Measurements from ENCODE around the gene AIFM2.
"Not testable (repeated sequence)": the region's sequence is repeated elsewhere in the genome, so short reads cannot be mapped to it uniquely, and the experiment has no call there.

AIFM2 gene

DNA sequence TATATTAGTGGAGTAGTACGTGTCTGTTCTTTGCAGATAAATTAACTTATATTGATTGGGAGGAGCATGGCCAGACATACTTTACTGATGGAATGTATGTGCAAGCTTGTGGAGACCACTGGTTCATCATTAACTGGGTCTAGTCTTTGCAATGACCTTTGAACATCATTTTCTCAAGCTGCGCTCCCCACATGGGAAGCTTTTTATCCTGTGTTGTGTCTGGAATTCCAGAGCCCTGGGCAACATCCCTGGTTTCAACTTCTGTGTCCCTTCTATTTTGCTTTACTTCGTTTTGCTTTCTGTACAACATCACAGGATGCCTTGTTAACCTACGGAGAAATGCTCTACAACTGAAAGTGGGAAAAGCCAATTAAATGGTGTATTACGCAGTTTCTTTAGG, 41.7 kb downstream of the AIFM2 start:
- no peak for DNase-seq

DNA sequence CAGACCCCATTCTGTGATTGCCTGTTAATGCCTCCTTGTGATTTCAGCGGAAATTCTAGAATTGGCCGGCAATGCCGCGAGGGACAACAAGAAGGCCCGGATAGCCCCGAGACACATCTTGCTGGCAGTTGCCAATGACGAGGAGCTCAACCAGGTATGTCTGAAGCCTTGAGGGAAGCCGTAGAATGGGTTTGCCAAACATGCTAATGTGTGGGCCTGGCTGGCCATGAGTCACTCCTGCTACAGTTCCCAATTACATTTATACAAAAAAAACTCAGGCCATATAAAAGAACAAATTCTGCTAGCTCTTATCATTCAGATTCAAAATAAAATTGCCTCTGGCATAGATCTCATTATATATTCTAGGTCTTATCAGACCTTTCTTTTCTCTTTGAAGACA, 42.6 kb downstream of the AIFM2 start:
- DNase-seq, result no peak

- no peak for DNase-seq
Measured at GRCh38 chr10:70088308-70088698, 44.3 kb downstream of the AIFM2 start.

GRCh38 chr10:70087616-70088307, 44.9 kb downstream of the AIFM2 start:
- no peak for DNase-seq

DNA sequence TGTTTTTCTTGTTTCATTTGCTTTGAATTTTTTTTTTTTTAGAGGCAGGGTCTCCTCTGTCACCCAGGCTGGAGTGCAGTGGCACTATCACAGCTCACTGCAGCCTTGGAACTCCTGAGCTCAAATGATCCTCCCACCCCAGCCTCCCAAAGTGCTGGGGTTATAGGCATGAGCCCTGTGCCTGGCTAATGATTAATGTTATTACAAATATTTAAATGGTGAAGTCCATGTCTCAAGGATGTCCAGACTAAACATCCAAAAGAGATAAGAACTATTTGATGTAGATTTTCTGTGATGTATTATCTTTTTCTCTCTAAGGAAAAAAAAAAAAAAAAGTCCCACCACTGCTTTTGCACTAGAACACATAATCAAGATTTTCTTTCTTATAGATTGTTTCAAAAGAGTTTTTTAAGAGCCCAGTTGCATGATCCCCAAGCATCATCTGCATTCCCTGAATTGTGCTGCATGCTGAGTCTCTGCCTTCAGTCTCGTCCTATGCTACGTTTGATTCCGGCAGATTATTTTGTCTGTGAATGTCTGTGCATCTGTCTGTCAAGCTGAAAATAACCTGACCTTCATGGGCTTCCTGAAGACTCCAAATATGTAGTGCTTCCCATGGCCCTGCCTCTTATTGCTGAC, 46.5 kb downstream of the AIFM2 start:
- no peak for DNase-seq

DNA sequence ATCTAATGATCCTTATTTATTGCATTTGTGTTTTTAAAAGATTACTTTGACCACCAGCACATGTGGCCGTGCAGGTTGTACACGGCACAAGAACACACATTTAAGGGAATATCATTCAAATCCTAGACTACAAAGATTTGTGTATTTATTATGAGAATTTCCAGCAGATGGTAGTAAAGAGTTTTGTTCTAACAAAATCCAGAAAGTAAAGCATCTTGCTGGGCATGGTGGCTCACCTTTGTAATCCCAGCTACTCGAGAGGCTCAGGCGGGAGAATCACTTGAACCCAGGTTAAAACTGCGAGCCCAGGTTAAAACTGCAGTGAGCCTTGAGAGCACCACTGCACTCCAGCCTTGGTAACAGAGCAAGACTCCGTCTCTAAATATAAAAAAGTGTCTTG, 48.4 kb downstream of the AIFM2 start:
- DNase-seq, result no peak

- not testable (repeated sequence) for DNase-seq
Measured at GRCh38 chr10:70080789-70081188, 51.8 kb downstream of the AIFM2 start.

DNA sequence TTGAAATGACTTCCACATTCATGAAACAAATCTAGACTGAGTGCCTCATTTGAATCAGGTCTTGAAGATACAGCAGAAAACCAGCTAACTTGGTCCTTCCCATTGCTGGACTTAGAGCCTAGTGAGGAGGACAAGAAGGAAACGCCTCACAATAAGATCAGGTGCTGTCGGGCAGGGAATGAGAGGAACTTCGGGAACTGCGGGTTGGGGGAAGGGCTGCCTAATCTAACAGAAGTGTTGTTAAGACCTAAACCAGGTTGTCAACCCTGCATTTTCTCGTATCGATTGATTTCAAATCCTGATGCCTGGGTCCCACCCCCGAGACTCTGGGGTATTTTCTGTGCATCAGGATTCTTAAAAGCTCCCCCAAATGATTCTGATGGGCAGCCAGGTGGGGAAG, 53.7 kb downstream of the AIFM2 start:
- no peak for DNase-seq

DNA sequence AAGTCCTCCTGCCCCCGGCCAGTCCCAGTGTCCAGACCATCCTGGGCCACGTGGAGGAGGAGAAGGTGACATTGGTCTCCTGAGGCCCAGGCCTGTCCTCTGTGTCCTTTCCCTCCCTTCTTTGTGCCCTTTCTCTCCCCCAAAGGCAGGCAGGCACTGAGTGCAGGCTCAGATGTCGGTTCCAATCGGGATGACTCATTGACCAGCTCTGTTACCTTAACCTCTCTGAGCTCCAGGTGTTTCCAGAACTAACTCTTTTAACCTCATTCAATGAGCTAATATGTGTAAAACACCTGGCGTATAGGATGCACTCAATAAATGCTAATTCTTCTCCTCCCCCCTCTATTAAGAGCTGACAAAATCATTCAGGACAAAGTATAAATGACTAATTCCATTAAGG, 54.3 kb downstream of the AIFM2 start:
- no peak for DNase-seq

- no peak for DNase-seq
Measured at GRCh38 chr10:70074971-70075370, 57.7 kb downstream of the AIFM2 start.

DNA sequence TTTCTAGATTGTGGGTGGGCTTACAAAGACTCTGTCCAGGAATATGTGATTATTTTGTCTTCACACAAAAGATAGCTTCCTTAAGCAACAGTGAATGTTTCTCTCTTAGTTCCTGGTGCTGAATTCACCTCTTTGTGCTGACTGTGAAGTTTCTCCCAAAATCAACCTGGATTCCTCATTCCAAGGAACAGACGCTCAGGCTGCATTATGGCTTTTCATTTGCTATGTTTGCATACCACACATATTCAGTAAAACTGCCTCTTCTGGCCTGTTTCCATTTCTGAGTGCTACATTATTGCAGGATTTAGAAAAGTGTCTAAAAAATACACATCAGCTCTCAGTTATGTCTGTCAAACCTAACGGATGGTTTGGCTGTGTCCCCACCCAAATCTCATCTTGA, 58.5 kb downstream of the AIFM2 start:
- DNase-seq, result no peak

DNA sequence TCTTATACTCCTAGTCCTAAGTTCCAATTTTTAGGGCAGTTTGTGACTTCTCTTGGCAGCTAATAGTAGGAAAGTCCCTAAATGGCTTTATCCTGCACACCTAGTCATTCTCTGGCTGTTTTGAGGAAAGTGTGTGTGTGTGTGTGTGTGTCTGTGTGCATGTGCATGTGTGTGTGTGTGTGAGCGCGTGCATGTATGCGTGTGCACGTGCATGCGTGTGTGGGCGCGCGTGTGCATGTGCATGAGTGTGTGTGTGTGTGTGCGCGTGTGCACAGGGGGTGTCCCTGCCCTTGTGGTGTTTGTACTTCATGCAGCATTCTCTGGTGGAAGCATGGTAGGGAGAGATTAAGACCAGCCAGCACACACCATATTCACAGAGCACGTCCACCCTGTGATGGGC, 61.8 kb downstream of the AIFM2 start:
- no peak for DNase-seq

- no peak for DNase-seq
Measured at GRCh38 chr10:70069346-70069745, 63.3 kb downstream of the AIFM2 start.

DNA sequence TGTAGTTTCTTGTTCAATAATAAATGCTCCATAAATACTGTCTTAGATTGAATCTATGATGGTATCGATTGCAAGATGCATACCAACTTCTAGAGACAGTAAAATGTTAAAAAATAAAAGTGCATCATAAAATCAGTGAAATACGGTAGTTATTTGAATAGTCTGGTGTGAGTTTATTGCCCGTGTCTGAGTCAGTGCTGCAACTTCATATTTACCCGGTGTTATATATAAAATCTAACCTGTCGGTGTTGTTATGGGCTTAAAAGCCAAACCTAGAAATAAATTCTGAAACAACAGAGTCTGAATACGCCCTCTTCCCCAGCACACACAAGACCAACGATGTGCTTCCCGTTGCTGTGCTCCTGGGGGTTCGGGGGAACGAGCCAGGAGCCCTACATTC, 63.7 kb downstream of the AIFM2 start:
- DNase-seq, result no peak

- DNase-seq, result no peak
Measured at GRCh38 chr10:70067586-70067985, 65.0 kb downstream of the AIFM2 start.

DNA sequence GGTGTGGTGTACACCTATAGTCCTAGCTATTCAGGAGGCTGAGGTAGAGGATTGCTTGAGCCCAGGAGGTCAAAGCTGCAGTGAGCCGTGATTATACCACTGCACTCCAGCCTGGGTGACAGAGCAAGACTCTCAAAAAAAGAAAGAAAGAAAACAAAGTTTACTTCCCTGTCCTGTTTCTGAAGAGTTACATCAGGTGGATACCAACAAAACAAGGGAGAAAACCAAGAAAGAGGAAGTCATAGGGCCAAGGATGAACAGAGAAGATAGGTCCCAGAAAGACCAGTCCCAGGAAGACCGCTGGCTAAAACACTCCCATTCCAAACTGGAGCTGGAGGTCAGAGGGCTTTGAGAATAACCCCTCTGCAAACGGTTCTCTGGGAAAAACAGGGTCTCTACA, 66.4 kb downstream of the AIFM2 start:
- DNase-seq, result no peak

GRCh38 chr10:70064486-70064885, 68.1 kb downstream of the AIFM2 start:
- no peak for DNase-seq

- DNase-seq, result no peak
Measured at GRCh38 chr10:70063418-70064098, 69.1 kb downstream of the AIFM2 start.

Data from activated naive CD4-positive, alpha-beta T cell treated with anti-CD3 and anti-CD28 coated beads, Interleukin-2, amount 50 U/mL, for 16 hours (primary cell).